Breast epithelium (tissue), 4 donors: Measurements from ENCODE around the gene FHAD1. TPM values are rescaled to one million over a fixed set of nuclear protein-coding genes. Genes with fewer than 3 reads are reported as not detected.
"Not testable (repeated sequence)": the region's sequence is repeated elsewhere in the genome, so short reads cannot be mapped to it uniquely, and the experiment has no call there.

Source experiments
- DNase-seq, 2 donors: peaks; one replicate each; pipeline ENCODE4 v3.0.0-alpha.2; 2019; ENCODE audit warnings: low spot score in 2 of 2
- H3K27ac ChIP-seq, 2 donors: fragments of 200-600 bp; sonication (generic) in 1 of 2; one replicate each; pipeline ENCODE4 v1.5.1; 2016 to 2019; ENCODE audit warnings: mild to moderate bottlenecking in 1 of 2
- H3K27me3 ChIP-seq, 2 donors: fragments of 200-600 bp; sonication (generic) in 1 of 2; one replicate each; pipeline versions ENCODE4 v1.5.1 to v1.6.0; 2017 to 2019; ENCODE audit warnings: control low read depth in 1 of 2, mild to moderate bottlenecking in 1 of 2
- H3K36me3 ChIP-seq: fragments of 200-600 bp; one replicate; pipeline ENCODE4 v1.5.1; 2019
- H3K4me1 ChIP-seq, 2 donors: fragments of 200-600 bp; sonication (generic); one replicate each; pipeline ENCODE4 v1.5.1; 2016 to 2019; ENCODE audit warnings: control low read depth in 1 of 2
- H3K4me3 ChIP-seq, 3 donors: fragments of 200-600 bp; sonication (generic); 1 replicate in 2 of 3; 2 replicates in 1 of 3; pipeline ENCODE4 v1.5.1; 2016 to 2019; ENCODE audit warnings: mild to moderate bottlenecking in 3 of 3, moderate library complexity in 2 of 3
- H3K9me3 ChIP-seq, 2 donors: fragments of 200-600 bp; sonication (generic) in 1 of 2; one replicate each; pipeline ENCODE4 v1.5.1; 2016 to 2019; ENCODE audit warnings: control low read depth in 1 of 2
- POLR2A ChIP-seq: fragments of 450-650 bp; IDR thresholded peaks from one replicate; pipeline ENCODE4 v1.6.1; 2016; ENCODE audit warnings: antibody characterized with exemption, mild to moderate bottlenecking, moderate library complexity
- POLR2AphosphoS5 ChIP-seq, 3 donors: sonication (generic); formaldehyde crosslinking; IDR thresholded peaks; one replicate each; pipeline ENCODE4 v1.6.1; 2017; ENCODE audit warnings: antibody characterized with exemption in 3 of 3
- intact Hi-C: fragments of 100-400 bp; cut with DNase I; formaldehyde crosslinking; loops from one replicate; pipeline ENCODE4 v1.15.1; 2023; ENCODE audit warnings: low total_unique reads
- total RNA-seq, 3 donors: library from RNA; depleted of rRNA; stranded (reverse); fragments of >200 nt; gene quantifications; one replicate each; pipeline ENCODE4 v1.1.0, GENCODE V29; 2016
- TF ChIP-seq, protein P1 (sequence below), 3 donors: fragments of 450-650 bp; IDR thresholded peaks; one replicate each; pipeline ENCODE4 v1.5.1; 2016 to 2017; ENCODE audit warnings: antibody characterized with exemption in 3 of 3, mild to moderate bottlenecking in 3 of 3, moderate library complexity in 3 of 3

Gene FHAD1
- total RNA-seq, 3 donors from 2014 or later, result 1.0 to 2.3 TPM; not detected in 1

- H3K36me3 ChIP-seq, result no peaks in the 10 kb centered on the region
- no peaks in the 10 kb centered on the region for H3K27me3 ChIP-seq
- intact Hi-C loops, result no loop called here
- no peaks in the 10 kb centered on the region for H3K4me1 ChIP-seq
- H3K27ac ChIP-seq, result no peak overlapping the region
- TF ChIP-seq, protein P1, sequence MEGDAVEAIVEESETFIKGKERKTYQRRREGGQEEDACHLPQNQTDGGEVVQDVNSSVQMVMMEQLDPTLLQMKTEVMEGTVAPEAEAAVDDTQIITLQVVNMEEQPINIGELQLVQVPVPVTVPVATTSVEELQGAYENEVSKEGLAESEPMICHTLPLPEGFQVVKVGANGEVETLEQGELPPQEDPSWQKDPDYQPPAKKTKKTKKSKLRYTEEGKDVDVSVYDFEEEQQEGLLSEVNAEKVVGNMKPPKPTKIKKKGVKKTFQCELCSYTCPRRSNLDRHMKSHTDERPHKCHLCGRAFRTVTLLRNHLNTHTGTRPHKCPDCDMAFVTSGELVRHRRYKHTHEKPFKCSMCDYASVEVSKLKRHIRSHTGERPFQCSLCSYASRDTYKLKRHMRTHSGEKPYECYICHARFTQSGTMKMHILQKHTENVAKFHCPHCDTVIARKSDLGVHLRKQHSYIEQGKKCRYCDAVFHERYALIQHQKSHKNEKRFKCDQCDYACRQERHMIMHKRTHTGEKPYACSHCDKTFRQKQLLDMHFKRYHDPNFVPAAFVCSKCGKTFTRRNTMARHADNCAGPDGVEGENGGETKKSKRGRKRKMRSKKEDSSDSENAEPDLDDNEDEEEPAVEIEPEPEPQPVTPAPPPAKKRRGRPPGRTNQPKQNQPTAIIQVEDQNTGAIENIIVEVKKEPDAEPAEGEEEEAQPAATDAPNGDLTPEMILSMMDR (IDR thresholded peaks at IDR 0.05), result no peak
- TF ChIP-seq POLR2A (no peak), POLR2AphosphoS5 (IDR thresholded peaks at IDR 0.05) (no peak)
- no peak for DNase-seq
- H3K9me3 ChIP-seq, result no peaks in the 10 kb centered on the region
- H3K4me3 ChIP-seq, result no peak overlapping the region
Measured at GRCh38 chr1:15296585-15297321, 49.7 kb downstream of the FHAD1 start.

GRCh38 chr1:15297975-15298374 lies 51.0 kb downstream of the FHAD1 start:
- intact Hi-C loops, DNase-seq, H3K9me3 ChIP-seq, H3K36me3 ChIP-seq, H3K27ac ChIP-seq, H3K4me3 ChIP-seq, H3K27me3 ChIP-seq, H3K4me1 ChIP-seq: not testable (repeated sequence)

GRCh38 chr1:15299179-15299578 lies 52.2 kb downstream of the FHAD1 start:
- intact Hi-C loops, result no loop called here
- Histone ChIP-seq H3K9me3 (no peaks in the 10 kb centered on the region), H3K4me1 (no peaks in the 10 kb centered on the region), H3K4me3 (no peak overlapping the region), H3K36me3 (no peaks in the 10 kb centered on the region), H3K27ac (no peak overlapping the region), H3K27me3 (no peaks in the 10 kb centered on the region)
- TF ChIP-seq POLR2A (no peak), POLR2AphosphoS5 (IDR thresholded peaks at IDR 0.05) (no peak)
- TF ChIP-seq, protein P1 (IDR thresholded peaks at IDR 0.05), result no peak
- no peak for DNase-seq

DNA sequence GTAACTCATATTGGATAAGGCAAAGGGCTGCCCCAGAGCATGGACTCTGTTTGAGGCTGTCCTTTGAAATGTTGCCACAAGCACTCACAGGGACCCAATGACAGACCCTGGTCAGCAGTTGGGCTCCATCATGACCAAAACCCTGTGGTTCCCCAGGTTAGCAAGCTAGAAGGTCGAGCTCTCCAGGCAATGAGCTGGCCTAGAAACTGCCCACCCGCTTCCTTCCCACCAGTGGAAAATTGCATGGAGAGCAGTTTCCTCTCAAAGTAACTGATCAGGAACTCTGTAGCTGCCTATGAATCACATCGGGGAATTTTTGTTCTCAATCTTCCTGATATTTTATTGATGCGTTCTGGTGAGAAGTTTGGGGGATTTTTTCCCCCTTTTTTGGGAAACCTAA lies 52.8 kb downstream of the FHAD1 start:
- no peak overlapping the region for H3K4me3 ChIP-seq
- intact Hi-C loops, result no loop called here

DNA sequence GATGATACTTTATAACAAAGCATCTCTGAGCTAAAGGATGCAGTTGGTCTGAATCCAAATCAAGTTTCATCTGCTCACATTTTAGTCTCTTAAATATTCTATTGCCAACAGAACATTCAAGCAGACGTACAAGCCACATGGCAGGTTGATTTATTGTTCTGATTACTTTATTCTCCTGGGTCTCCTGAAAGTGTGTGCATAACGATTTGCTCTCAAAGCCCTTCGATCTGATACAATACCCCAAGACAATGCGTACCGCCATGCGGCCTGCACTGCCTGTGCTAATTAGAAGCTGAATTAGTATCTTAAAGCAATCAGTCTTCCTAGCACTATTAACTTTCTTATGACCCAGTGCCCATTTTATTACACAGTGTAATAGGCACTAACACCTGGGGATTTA lies 56.9 kb downstream of the FHAD1 start:
- Histone ChIP-seq H3K9me3 (no peaks in the 10 kb centered on the region), H3K36me3 (no peaks in the 10 kb centered on the region), H3K4me1 (no peaks in the 10 kb centered on the region), H3K27ac (no peak overlapping the region), H3K27me3 (no peaks in the 10 kb centered on the region), H3K4me3 (no peak overlapping the region)
- intact Hi-C loops, result no loop called here
- DNase-seq, result no peak
- TF ChIP-seq POLR2AphosphoS5 (IDR thresholded peaks at IDR 0.05), result no peak
- TF ChIP-seq POLR2A, result no peak
- TF ChIP-seq, protein P1 (IDR thresholded peaks at IDR 0.05), result no peak

More for the DNA sequence above, 52.8 kb downstream of the FHAD1 start:
- Histone ChIP-seq H3K27me3 (no peaks in the 10 kb centered on the region), H3K9me3 (no peaks in the 10 kb centered on the region), H3K27ac (no peak overlapping the region), H3K36me3 (no peaks in the 10 kb centered on the region), H3K4me1 (no peaks in the 10 kb centered on the region)
- no peak for TF ChIP-seq POLR2A
- no peak for TF ChIP-seq POLR2AphosphoS5 (IDR thresholded peaks at IDR 0.05)
- TF ChIP-seq, protein P1 (IDR thresholded peaks at IDR 0.05), result no peak
- no peak for DNase-seq
